Hematopoietic multipotent progenitor cell treated with erythropoietin and hydrocortisone succinate and interleukin-3 and kit ligand, for 6 days (in vitro differentiated cells): ENCODE measurements around the gene CCDC116.
"Not testable (repeated sequence)": the region's sequence is repeated elsewhere in the genome, so short reads cannot be mapped to it uniquely, and the experiment has no call there.

Source experiments
- DNase-seq: peaks from one replicate; pipeline ENCODE4 v3.0.0-alpha.2; 2015

Gene CCDC116

DNA sequence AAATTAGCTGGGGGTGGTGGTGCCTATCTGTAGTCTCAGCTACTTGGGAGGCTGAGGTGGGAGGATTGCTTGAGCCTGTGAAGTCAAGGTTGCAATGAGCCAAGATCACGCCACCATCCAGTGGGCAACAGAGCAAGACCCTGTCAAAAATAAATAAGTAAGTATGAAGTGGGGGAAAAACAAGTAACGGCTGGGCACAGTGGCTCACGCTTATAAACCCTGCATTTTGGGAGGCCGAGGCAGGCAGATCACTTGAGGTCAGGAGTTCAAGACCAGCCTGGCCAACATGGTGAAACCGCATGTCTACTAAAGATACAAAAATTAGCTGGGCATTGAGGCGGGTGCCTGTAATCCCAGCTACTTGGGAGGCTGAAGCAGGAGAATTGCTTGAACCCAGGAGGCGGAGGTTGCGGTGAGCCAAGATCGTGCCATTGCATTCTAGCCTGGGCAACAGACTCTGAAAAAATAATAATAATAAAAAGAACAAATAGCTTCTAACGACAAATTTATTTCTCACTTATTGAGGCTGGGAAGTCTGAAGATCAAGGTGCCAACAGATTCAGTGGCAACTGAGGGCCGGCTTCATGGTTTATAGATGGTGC lies 22.9 kb upstream of the CCDC116 start:
- DNase-seq, result not testable (repeated sequence)

DNA sequence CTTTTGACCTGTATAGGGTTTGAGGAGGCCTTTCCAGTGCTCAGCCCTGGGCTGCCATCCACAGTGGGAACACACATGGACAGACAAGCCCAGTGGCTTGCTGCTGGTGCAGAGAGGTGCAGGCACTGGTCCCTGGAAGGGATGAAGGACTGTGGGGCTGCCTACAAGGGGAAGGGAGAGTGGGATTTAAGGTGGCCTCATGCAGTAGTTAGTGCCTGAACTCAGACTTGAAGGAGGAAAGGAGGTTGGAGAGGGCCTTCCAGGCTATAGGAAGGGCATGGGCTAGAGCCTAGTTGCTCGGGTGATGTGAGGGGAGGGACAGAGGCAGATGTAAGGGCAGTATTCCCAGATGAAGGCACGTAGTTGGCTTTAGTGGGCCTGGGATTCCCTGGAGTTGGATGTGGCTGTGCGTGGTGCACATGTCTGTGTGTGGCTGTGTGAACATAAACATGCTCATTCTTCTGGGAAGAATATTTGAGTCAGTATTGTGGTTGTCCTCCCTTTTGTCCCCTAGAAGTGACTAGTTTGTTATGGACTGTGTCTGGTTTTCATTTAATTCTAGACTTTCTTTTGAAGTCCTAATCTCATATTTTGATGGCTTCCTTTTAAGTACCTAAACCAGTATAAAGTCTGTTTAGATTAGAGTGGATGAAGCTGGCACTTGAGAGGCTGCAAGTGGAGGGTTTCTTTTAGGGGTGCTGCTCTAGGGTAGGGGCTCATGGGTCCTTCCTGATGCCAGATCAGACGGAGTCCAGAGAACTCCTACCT lies 21.2 kb upstream of the CCDC116 start:
- DNase-seq, result no peak

DNA sequence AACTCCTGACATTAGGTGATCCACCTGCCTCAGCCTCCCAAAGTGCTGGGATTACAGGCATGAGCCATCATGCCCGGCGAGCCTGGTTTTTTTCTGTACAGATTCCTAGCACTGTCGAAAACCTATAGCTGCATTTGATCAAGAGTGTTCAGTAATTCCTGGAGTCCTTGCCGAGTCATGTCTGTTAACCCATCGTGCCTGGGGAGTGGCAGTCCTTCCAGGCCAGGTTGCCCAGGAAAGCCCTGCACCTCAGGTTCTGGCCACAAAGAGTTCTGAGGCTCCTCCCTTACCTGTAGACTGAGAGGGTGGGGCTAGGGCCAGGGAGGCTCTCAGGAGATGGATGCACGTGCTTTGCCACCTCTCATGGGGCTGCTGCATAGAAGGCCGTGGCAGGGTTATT lies 19.7 kb upstream of the CCDC116 start:
- DNase-seq, result no peak

DNA sequence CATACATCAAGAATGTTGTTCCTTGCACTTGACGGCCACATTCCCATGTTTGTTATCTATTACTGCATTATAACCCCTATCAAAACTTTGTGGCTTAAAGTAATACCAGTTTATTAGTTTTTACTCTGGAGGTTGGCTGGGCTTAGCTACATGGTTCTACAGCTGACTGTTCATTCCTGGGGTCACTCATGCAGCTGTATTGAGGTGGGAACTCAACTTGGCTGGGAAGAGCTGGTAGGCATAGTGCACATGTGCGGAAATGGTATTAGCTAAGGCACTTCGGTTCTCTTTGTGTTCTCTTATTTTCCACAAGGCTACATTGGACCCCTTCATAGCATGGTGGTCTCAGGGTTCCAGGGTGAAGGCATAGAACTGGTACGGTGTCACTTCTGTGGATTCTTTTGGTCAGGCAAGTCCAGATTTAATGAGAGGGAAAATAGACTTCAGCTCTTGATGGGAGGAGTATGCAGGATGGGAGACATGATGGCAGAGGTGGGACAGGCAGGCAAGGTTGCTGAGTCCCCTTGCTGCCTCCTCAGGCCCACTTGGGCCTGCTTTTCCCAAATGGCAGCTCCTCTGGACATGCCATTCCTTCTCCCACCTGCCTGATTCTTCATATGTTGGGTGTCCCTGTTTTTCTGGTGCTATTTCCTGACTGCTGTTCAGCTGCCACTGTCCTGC lies 18.9 kb upstream of the CCDC116 start:
- DNase-seq, result no peak

DNA sequence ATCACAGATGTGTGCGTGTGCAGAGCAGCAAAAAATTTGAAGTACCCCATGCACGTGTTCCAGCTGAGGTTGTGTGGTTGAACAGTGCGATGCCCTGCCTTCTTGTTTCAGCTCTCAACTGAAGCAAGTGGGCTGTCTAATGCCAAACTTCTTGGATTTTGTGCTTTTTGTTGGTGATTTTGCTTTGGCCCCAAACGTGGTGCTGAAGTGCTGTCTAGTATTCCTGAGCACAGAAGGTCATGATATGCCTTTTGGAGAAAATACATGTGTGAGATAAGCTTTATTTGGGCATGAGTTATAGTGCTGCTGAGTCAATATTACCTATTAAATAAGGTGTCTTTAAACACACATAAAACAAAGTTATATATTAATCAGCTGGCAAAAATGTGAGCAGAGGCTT lies 16.8 kb upstream of the CCDC116 start:
- DNase-seq, result no peak

DNA sequence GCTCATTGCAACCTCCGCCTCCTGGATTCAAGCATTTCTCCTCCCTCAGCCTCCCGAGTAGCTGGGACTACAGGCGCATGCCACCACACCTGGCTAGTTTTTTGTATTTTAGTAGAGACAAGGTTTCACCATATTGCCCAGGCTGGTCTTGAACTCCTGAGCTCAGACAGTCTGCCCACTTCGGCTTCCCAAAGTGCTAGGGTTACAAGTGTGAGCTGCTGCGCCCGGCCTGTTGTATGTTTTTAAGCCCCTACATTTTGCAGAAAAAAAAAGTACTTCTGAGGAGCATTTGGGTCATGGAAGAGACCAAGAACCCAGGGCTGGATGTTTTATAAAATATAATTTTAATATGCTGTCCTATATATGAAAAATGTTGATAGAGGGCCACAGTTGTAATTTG lies 15.2 kb upstream of the CCDC116 start:
- DNase-seq, result not testable (repeated sequence)

DNA sequence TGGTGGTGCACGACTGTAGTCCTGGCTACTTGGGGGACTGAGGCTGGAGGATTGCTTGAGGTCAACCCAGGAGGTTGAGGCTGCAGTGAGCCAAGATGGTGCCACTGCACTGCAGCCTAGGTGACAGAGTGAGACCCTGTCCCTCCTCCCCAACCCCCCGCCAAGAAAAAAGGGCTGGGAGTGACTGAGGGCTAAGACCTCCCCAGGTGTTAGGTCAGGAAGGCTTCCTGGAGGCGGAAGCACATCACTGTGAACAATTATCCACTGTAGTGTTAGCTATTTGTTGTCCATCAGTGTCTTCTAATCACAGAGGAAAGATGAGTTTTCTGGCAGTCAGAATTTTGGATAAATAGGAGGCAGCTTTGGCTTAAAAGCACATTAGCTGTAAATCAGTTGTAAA lies 11.5 kb upstream of the CCDC116 start:
- DNase-seq, result no peak

DNA sequence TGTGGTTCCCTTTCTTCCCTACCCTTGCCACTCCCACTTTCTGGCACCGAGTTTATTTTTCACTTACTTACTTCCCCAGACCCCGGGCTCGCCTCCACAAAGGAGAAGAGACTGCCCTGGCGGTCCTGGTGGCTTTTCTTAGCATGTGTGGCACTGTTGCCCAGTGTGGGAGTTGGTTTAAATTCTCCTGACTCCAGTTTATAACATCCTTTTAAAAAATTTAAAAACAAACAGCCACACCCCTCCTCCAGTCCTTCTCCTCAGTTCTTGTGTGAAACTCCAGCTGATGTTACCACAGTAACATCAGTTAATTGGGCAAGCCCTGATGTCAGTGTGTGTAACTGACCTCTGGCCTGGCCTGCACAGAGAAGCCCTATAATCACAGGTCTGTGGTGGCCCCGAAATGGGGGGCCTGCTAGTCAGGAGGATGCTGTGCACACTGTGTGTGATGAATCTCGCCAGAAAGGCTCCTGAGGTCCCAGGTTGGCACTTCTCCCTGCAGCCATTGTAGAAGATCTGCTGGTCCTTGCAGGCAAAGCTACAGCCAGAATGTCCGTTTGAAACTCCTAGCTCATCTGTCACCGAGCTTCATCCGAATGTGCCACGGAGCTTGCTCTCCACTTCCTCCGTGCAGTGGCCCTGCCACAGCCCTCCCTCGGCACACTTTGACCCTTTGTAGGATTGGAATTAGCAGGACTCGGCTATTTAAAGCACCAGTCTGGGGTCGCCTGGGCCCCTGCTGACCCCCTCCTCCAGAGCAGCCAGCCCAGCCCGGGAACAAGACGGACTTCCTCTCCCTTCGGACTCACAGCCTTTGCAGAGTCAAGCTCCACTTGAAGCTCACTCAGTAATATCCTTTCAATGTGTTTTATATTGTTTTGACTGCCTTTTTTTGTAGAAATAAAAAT lies 10.3 kb upstream of the CCDC116 start:
- no peak for DNase-seq

DNA sequence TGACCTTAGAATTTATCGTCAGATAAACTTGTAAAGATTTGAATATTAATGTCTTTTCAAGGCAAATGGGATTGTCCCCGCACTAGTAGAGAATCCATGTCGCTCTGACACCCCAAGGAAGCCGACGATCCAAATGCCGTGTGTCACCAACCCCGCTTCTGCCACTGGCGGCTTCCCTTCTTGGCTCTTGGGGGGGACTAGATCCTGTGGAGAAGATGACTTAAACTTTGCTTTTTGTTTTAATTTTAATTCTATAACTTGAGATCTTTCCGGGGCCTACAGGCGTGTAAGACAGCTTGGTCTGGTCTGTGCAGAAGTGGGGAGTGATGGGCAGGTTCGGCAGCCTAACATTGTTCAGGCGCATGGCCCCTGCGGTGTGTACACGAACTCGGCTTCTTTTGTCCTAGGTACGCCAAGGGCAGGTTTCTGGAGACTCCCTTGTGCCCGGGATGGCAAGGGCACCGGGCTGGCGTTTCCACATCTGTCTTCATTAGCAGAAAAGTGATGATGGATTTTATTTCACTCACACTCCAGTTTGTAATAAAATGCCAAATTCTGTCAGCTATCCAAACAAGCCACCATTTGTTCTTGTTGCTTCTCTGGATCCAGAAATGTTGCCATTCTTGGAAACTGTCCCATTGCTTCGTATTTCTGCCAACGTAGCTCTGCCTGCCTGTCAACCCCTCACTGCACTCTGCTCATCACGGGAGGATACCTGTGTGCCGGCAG lies 9.5 kb upstream of the CCDC116 start:
- DNase-seq, result no peak

DNA sequence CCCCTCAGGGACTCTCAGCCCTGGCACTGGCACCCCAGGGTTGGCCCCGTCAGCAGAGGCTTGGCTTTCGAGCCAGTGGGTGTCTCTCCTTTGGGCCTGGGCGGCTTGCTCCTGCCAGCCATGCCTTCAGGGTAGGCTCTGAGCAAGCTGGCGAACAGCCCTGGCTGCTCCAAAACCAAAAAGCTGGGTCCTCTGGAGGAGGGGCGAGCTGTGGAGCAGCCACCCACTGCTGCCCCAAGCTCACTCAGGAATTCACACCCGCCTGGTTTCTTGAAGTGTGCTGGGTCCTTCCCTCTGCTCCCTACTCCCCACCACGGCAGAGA lies 9.0 kb upstream of the CCDC116 start:
- no peak for DNase-seq

DNA sequence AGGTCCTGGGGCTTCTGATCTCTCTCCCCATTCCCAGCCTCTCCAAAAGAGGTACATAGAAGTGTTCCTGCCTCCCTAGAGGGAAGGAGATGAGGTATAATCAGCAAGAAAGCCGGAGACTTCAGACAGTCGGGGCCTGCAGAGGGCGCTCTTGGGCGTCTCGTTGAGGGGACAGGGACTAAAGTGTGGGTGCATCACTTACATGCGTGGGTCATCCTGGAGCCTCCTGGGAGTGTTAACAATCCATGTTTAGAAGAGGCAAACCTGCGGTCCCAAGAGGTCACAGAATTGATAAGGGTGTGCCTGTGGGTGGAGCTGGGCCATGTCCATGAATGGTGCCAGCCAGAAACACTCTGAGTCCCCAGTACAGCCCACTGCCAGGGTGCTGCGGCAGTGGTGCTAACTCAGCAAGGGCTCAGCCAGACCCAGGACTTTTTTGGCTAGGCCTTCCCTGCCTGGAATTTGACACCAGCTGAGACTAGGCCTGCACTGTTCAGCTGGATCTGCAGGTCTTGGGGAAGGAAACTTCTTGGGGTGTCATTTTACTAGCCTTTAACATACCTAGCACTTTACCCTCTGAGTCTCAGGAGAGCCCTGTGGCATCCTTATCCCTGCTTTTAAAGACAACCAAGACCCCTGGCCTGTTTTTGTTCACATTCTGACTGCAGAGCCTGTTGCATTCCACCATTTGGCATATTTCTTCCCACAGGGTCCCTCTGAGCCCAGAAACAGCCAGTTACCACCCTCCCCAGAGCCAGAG lies 8.3 kb upstream of the CCDC116 start:
- peak; percentile 74 for DNase-seq

DNA sequence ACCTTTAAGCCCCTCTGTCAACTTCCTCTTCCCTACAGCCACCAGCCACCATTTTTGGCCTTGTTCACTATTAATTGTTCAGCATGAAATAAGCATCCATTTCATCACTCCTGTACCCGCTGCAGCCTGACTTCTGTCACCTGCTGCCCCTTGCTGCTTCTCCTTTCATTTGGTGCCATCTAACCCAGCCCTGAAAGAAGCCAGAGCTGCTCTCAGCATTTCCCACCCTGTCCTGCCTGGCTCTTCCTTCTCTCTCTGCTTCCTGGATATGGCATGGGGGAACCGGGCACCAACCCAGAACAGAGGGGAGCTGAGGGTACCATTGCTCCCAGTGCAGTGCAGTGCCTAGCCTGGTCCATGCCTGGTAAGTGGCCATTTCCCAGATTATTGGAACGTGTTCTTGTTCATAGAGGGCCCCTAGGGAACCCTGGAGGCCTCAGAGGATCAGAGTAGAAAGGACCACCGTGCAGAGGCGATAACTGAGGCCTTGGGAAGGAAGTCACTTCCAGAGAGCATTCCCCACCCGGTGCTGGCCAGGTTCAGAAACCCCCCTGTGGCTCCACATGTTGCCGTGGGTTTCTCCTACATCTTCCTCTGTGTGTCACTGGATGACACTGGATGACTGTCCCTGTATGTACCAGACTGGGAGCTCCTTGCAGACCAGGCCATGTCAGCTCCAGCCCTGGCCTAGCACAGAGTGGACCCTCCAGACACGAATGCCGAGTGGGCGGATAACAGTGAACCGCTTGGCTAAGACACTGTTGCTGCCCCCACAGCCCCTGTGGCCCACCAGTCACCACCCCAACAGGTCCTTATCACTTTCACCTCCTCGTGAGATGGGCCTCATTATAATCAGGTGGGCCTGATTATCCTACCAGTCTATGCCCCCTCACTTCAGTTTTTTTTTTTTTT lies 7.4 kb upstream of the CCDC116 start:
- peak; percentile 35 for DNase-seq

DNA sequence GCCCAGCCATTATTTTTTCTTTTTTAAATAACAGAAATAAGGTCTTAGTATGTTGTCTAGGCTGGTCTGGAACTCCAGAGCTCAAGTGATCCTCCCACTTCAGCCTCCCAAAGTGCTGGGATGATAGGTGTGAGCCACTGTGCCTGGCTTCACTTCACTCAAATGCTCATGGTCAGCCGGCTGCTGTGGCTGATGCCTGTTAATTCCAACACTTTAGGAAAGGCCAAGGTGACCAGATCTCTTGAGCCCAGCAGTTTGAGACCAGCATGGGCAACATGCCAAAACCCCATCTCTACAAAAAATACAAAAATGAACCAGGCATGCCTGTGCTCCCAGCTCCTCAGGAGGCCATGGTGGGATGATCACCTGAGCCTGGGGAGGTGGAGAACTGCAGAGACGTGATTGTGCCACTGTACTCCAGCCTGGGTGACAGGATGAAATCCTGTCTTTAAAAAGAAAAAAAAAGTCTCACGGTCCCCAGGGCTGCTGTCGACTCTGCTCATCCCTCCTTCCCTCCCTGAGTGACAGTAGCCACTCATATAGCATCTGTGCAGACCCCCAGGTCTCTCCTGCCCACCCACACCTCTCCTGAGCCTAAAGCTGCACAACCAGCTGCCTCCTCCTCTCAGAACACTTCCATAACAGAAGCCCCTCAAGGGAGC lies 6.4 kb upstream of the CCDC116 start:
- no peak for DNase-seq

DNA sequence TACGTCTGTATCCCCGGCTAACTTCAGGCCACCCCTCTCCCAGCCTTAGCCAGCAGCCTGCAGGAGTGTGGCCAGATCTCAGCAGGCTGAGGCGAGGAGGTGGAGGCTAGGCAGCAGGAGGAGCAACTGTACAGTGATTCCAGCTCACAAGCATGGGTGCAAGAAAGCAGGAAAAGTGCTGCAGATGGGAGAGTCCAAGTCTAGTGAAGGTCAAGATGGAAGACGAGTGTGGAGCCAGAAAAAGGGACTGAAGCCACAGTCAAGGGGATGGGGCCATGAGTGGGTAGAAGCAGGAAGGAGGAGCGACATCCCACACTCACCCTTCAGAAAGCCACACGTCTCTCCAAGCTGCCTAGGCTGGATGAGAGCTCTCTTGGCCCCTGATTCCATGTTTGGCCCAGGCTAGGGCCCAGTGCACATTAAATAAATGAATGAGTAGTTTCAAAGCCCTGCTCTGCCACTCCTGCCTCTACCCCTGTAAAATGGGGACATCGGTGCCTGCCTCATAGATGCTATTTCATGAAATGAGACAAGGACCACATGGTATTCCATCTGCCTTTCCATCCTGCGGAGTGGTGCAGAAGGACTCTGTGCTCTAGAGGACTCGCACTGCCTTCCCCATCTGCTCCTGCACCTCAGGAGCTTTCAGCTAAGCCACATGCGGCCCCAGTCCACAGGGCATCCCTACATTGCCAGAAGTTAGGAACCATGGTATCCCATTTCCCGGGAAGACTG lies 5.7 kb upstream of the CCDC116 start:
- DNase-seq, result no peak

DNA sequence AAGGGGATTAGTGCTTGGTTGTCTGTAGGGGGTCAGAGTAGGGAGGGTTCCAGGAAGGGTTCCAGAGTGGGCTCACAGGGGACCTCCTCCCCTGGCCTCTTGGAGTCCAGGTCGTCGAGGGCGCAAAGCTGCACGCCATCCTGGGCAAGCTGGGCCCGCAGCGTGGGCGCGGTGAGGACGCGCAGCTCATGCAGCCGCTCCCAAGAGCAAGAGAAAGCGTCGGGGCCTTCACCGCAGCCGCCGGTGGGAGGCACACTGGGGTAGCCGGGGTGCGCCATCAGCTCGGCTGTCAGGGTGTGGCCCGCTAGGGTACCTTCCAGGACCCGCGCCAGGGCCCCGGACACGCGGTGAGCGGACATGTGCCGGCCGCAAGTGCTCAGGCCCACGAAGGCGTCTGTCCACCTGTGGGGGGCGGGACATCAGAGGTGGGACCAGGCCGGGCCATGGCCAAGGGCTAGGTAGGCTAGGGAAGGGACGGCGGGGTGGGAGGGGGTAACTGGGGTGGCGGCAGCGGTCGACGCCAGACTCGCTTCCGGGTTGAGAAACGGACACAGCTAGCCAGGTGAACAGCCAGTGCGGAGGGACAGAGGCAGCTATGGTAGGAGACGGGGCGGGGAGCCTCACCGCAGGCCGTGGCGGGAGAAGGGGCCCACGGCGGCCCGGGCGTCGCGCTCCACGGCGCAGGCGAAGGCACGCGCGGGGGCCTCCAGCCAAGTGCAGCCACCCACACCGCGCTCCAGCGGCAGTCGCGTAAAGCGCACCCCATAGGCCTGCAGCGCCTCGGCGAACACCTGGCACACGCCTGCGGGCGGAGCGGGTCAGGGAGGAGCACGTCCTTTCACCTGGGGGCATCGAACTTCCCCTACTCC lies 3.9 kb upstream of the CCDC116 start:
- DNase-seq, result no peak

DNA sequence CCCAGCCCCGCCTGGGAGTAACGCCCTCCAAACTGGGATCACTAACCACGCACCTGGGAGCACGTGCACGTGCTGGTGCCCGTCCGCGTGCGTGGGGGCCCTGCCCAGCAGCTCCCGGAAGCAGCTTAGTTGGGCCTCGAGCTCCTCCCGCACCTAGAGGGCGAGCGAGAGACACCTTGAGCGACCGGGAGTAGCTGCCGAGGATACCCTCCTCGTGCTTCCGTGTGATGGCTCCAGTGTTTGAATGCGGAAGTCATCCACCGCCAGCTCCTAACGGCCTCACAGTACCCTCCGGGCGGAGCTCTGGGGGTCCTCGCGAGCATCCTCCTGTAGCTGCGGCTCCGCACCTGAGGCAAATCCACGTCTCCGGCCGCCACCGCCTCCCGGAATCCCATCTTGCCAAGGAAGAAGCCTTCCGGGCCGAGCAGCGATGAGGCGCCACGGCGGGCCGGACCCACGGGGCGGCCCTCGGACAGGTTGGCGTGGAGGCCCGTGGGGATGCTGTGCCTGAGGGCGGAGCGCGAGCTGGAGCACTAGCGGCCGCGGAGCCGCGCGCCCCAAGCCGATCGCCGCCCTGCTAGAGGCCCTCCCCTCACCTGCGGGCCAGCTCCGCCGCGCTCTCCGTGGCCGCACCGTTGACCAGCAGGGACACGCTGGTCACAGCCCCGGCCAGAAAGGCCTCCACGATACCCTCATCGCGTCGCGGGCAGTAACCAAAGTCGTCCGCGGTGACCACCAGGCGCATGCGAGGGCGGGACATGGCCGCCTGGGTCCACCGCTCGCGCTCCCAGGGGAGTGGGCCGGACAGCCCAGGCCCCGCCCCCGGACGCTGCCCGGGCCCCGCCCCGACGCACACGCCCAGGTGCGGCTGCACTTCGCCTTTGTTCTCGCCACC lies 3.1 kb upstream of the CCDC116 start, which contains the start of gene YDJC:
YDJC (minus strand) TSS at position 768 of the 895 bp plus-strand sequence; CDS start at position 760, 8 bp downstream.
- DNase-seq, result peak; percentile 96

DNA sequence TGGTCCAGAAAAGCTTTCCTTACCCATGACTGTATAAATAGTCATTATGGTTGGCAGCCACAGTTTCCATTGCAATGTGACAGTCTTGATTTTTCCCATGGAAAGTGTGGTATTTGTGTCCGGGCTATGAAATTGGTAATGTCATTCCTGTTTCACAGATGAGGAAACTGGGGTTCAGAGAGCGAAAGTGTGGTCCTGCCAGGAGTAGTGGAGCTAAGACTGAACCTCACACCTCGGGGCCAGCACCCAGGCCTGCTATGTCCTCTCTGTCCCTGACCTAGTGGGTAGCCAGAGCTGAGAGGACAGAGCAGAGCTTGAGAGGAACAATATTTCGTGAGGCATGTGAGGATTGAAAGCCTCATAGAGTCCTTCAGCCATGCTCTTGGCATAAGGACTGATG lies 1.5 kb upstream of the CCDC116 start:
- DNase-seq, result no peak
